K562 (cell line): Measurements from ENCODE around the gene PRM2. TPM values are rescaled to one million over a fixed set of nuclear protein-coding genes. Genes with fewer than 3 reads are reported as not detected.

Source experiments
- BRD4 ChIP-seq: fragments of 200-600 bp; sonication (generic); IDR thresholded peaks from 2 replicates; pipeline ENCODE4 v1.6.1; 2017; ENCODE audit warnings: inconsistent platforms
- DACH1 ChIP-seq: fragments of 450-650 bp; IDR thresholded peaks from 2 replicates; pipeline ENCODE4 v1.6.1; 2018; ENCODE audit not compliant: partially characterized antibody
- ELF4 ChIP-seq: fragments of 450-650 bp; formaldehyde crosslinking; IDR thresholded peaks from 2 replicates; pipeline ENCODE4 v1.4.0; 2022; ENCODE audit warnings: missing genetic modification characterization
- ESRRB ChIP-seq: fragments of 250-450 bp; sonication (Bioruptor Pico); IDR thresholded peaks from 2 replicates; pipeline ENCODE4 v1.5.0; 2020; ENCODE audit warnings: mild to moderate bottlenecking, moderate library complexity, borderline replicate concordance
- KDM2B ChIP-seq: fragments of 250-450 bp; sonication (Bioruptor Pico); IDR thresholded peaks from 2 replicates; pipeline ENCODE4 v1.8.0; 2021; ENCODE audit warnings: mild to moderate bottlenecking, moderate library complexity
- MAZ ChIP-seq, 2 experiments: fragments of 450-650 bp in 1 of 2; sonication (generic) in 1 of 2; formaldehyde crosslinking; IDR thresholded peaks in 1 of 2; conservative IDR thresholded peaks in 1 of 2; 2 replicates each; pipeline versions ENCODE4 v1.4.0 to v1.5.0; 2020; ENCODE audit warnings: mild to moderate bottlenecking in 1 of 2, missing genetic modification reagents in 1 of 2
- NCOA1 ChIP-seq: fragments of 450-650 bp; IDR thresholded peaks from 2 replicates; pipeline ENCODE4 v1.6.1; 2016; ENCODE audit warnings: low read depth
- NR2C1 ChIP-seq, 2 experiments: fragments of 450-650 bp; IDR thresholded peaks; 2 replicates each; pipeline ENCODE4 v1.6.1; 2017; ENCODE audit warnings: mild to moderate bottlenecking in 2 of 2, antibody characterized with exemption in 1 of 2, inconsistent platforms in 1 of 2, missing compliant biosample characterization in 1 of 2, missing genetic modification characterization in 1 of 2
- PYGO2 ChIP-seq: fragments of 450-650 bp; IDR thresholded peaks from 2 replicates; pipeline ENCODE4 v1.6.1; 2016; ENCODE audit warnings: mild to moderate bottlenecking, missing genetic modification characterization, moderate library complexity, missing compliant biosample characterization
- RB1 ChIP-seq: fragments of 450-650 bp; IDR thresholded peaks from 2 replicates; pipeline ENCODE4 v1.6.1; 2017; ENCODE audit warnings: low read depth, mild to moderate bottlenecking
- SOX6 ChIP-seq: fragments of 450-650 bp; IDR thresholded peaks from 2 replicates; pipeline ENCODE4 v1.6.1; 2014; ENCODE audit warnings: mild to moderate bottlenecking
- ZNF217 ChIP-seq: sonication (generic); formaldehyde crosslinking; IDR thresholded peaks from 2 replicates; pipeline ENCODE4 v1.8.0; 2022; ENCODE audit warnings: mild to moderate bottlenecking, missing genetic modification reagents
- polyA plus RNA-seq, 8 experiments: library from polyadenylated mRNA; depleted of rRNA in 4 of 8; stranded (reverse) in 5 of 8; unstranded in 3 of 8; fragments of >200 nt; fragmentation: Nextera tagmentation in 2 of 8; fragmentation: Illumina TruSeq in 1 of 8; extraction: Ambion mirVana in 2 of 8; extraction: Trizol in 1 of 8; gene quantifications; 2 replicates each; pipeline versions ENCODE4 v1.2.1 to v1.2.3, GENCODE V29; 2011 to 2014; ENCODE audit warnings: inconsistent platforms in 1 of 8, missing spikeins in 1 of 8
- total RNA-seq, 7 experiments: library from RNA; depleted of rRNA in 6 of 7; stranded (reverse); fragments of >200 nt in 6 of 7; fragmentation: Illumina TruSeq in 2 of 7; extraction: Trizol in 2 of 7; gene quantifications; 2 replicates each; pipeline versions ENCODE4 v1.2.1 to v1.2.3, GENCODE V29; 2011 to 2021; ENCODE audit warnings: low replicate concordance in 1 of 7
- TF ChIP-seq, protein P1 (sequence below), 2 experiments: fragments of 450-650 bp; IDR thresholded peaks; 2 replicates each; pipeline ENCODE4 v1.6.1; 2016; ENCODE audit warnings: mild to moderate bottlenecking in 2 of 2, borderline replicate concordance in 1 of 2, low read depth in 1 of 2, moderate library complexity in 1 of 2
- TF ChIP-seq, protein P2 (sequence below): sonication (generic); formaldehyde crosslinking; IDR thresholded peaks from 2 replicates; pipeline ENCODE4 v1.8.1; 2023; ENCODE audit warnings: mild to moderate bottlenecking, missing genetic modification reagents
- TF ChIP-seq, protein P3 (sequence below): fragments of 200-800 bp; sonication (Bioruptor generic); IDR thresholded peaks from 2 replicates; pipeline ENCODE4 v1.6.1; 2017; ENCODE audit warnings: missing genetic modification characterization, missing compliant biosample characterization

PRM2 gene
- total and polyA plus RNA-seq, 9 of the 15 experiments (the other 6 are each of a cell fraction or from before 2014, with no cell fraction given): not detected

DNA sequence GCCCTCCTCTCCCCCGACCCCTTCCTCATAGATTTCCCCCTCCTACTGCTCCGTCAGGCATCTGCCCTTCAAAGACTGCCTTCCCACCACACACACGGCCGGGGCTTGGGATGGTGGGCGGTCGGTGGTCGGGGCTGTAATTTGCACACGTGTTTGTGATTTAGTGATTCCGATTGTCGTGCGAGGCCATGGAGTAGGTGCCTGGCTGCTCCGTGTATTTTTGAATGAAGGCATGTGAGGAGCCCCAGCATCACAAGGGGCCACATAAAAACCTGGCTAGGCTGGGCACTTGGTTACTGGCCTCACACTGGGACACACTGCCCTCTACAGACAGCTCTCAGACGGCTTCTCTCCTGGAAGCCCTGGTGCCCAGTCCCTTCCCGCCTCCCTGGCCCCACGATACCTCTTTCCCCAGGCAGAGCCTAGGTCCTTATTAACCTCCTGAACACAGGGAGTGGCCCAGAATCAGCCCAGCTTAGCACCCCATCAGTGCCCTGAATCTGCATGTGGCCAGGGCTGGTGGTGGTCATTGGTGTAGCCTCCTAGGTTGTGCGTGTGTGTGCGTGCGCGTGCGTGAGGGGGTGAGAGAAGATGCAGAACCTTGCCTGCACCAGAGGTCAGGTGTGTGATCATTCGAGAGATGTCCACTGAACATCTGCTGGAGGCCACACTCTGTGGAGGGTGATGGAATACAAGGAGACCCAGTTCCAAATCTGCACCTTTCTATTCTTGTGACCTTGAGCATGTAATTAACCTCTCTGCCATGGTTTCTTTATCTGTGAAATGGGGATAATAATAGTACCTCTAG lies 18.9 kb downstream of the PRM2 start (continued):
- TF ChIP-seq, protein P1, sequence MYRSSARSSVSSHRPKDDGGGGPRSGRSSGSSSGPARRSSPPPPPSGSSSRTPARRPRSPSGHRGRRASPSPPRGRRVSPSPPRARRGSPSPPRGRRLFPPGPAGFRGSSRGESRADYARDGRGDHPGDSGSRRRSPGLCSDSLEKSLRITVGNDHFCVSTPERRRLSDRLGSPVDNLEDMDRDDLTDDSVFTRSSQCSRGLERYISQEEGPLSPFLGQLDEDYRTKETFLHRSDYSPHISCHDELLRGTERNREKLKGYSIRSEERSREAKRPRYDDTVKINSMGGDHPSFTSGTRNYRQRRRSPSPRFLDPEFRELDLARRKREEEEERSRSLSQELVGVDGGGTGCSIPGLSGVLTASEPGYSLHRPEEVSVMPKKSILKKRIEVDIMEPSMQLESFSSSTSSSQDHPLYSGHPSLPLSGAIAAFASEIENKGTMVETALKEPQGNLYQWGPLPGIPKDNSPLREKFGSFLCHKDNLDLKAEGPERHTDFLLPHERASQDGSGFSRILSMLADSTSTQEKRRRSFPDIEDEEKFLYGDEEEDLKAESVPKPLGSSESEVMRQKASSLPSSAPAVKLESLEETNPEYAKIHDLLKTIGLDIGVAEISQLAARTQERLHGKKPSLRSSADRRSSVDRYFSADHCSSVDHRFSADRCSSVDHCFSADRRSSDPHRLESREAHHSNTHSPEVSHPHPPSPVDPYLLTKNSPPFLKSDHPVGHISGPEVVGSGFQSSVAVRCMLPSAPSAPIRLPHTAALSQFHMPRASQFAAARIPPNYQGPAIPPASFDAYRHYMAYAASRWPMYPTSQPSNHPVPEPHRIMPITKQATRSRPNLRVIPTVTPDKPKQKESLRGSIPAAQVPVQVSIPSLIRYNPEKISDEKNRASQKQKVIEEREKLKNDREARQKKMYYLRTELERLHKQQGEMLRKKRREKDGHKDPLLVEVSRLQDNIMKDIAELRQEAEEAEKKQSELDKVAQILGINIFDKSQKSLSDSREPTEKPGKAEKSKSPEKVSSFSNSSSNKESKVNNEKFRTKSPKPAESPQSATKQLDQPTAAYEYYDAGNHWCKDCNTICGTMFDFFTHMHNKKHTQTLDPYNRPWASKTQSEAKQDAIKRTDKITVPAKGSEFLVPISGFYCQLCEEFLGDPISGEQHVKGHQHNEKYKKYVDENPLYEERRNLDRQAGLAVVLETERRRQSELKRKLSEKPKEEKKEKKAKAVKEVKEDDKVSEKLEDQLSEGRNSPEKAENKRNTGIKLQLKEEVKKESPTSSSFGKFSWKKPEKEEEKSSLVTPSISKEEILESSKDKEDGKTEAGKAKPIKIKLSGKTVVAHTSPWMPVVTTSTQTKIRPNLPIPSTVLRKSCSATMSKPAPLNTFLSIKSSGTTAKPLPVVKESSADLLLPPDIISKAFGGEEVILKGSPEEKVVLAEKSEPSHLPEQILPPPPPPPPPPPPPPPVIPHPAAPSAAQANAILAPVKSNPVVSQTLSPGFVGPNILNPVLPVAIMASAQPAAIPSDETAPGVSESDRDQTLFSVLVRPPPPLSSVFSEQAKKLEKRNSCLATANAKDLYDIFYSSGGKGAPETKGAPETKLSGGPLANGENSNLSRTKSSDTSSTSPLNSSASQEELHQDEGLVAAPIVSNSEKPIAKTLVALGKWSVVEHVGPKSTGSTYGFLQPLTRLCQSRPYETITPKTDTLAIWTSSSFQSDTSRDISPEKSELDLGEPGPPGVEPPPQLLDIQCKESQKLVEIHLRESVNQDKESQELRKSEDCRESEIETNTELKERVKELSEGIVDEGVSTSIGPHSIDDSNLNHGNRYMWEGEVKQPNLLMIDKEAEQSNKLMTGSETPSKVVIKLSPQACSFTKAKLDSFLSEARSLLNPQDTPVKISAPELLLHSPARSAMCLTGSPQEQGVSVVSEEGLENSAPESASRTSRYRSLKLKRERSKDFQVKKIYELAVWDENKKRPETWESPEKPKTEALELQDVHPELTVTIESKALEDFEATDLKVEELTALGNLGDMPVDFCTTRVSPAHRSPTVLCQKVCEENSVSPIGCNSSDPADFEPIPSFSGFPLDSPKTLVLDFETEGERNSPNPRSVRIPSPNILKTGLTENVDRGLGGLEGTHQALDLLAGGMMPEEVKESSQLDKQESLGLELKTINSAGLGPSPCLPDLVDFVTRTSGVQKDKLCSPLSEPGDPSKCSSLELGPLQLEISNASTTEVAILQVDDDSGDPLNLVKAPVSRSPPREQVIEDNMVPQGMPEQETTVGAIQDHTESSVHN (IDR thresholded peaks at IDR 0.05; ENCODE audit: borderline replicate concordance in 1 of 2, low read depth in 1 of 2): no peak
- TF ChIP-seq NR2C1 (IDR thresholded peaks at IDR 0.05) (no peak), NR2C1 (tag; IDR thresholded peaks at IDR 0.05) (no peak), BRD4 (no peak), DACH1 (no peak), NCOA1 (no peak), PYGO2 (no peak), RB1 (peak; percentile 43; the same call in 1 of the 2 replicates), SOX6 (no peak), ESRRB (CRISPR knock-in tag) (no peak), KDM2B (CRISPR knock-in tag) (no peak), ELF4 (no peak), ZNF217 (CRISPR knock-in tag) (no peak), MAZ (CRISPR knock-in tag; conservative IDR thresholded peaks at IDR 0.05 in 1 of 2, IDR thresholded peaks at IDR 0.05 in 1 of 2) (no peak)
- TF ChIP-seq, protein P2, sequence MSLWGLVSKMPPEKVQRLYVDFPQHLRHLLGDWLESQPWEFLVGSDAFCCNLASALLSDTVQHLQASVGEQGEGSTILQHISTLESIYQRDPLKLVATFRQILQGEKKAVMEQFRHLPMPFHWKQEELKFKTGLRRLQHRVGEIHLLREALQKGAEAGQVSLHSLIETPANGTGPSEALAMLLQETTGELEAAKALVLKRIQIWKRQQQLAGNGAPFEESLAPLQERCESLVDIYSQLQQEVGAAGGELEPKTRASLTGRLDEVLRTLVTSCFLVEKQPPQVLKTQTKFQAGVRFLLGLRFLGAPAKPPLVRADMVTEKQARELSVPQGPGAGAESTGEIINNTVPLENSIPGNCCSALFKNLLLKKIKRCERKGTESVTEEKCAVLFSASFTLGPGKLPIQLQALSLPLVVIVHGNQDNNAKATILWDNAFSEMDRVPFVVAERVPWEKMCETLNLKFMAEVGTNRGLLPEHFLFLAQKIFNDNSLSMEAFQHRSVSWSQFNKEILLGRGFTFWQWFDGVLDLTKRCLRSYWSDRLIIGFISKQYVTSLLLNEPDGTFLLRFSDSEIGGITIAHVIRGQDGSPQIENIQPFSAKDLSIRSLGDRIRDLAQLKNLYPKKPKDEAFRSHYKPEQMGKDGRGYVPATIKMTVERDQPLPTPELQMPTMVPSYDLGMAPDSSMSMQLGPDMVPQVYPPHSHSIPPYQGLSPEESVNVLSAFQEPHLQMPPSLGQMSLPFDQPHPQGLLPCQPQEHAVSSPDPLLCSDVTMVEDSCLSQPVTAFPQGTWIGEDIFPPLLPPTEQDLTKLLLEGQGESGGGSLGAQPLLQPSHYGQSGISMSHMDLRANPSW (CRISPR knock-in tag): no peak
- TF ChIP-seq, protein P3, sequence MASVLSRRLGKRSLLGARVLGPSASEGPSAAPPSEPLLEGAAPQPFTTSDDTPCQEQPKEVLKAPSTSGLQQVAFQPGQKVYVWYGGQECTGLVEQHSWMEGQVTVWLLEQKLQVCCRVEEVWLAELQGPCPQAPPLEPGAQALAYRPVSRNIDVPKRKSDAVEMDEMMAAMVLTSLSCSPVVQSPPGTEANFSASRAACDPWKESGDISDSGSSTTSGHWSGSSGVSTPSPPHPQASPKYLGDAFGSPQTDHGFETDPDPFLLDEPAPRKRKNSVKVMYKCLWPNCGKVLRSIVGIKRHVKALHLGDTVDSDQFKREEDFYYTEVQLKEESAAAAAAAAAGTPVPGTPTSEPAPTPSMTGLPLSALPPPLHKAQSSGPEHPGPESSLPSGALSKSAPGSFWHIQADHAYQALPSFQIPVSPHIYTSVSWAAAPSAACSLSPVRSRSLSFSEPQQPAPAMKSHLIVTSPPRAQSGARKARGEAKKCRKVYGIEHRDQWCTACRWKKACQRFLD (CRISPR knock-in tag): no peak
